Measurements from ENCODE around the gene CAMKMT.

Gene CAMKMT

DNA sequence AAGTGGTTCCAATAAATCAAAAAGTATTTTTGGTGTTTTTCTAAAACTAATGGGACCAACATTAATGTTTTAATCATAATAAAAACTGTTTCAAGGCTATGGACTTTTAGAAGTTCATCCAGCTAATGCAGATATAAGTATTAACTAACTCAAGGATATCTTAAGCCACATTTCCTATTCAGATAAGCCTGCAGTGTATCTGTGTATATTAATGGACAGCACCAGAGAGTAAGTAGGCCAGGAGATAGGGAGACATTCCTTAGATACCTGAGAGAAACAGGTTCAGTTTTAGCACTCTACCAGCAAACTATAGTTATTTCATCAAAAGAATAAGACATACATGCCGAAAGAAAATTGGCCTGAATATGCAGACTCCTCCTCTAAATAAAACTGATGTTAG is 27.8 kb upstream of the CAMKMT start:
- Histone ChIP-seq H3K4me3 (ENCODE audit: low read depth, low read length) (no peak overlapping the region), H3K9ac (ENCODE audit: low read length) (no peak overlapping the region), H3K9me3 (ENCODE audit: control insufficient read depth, insufficient read depth, low read depth, low read length) (no peaks in the 10 kb centered on the region), H3K36me3 (ENCODE audit: control insufficient read depth, insufficient read depth, low read length) (peaks cover 46% of the 10 kb centered on the region), H3K27me3 (ENCODE audit: control insufficient read depth, insufficient read depth, low read length) (no peaks in the 10 kb centered on the region), H3K4me1 (ENCODE audit: control insufficient read depth, insufficient read depth, low read length) (no peaks in the 10 kb centered on the region), H3K27ac (ENCODE audit: low read depth, low read length) (no peak overlapping the region)

- no peaks in the 10 kb centered on the region for H3K4me1 ChIP-seq (ENCODE audit: control insufficient read depth, insufficient read depth, low read length)
- no peak overlapping the region for H3K4me3 ChIP-seq (ENCODE audit: low read depth, low read length)
- H3K27ac ChIP-seq (ENCODE audit: low read depth, low read length) = no peak overlapping the region
- no peaks in the 10 kb centered on the region for H3K9me3 ChIP-seq (ENCODE audit: control insufficient read depth, insufficient read depth, low read depth, low read length)
- H3K9ac ChIP-seq (ENCODE audit: low read length) = no peak overlapping the region
- H3K36me3 ChIP-seq (ENCODE audit: control insufficient read depth, insufficient read depth, low read length) = peaks cover 44% of the 10 kb centered on the region
- H3K27me3 ChIP-seq (ENCODE audit: control insufficient read depth, insufficient read depth, low read length) = no peaks in the 10 kb centered on the region
These were observed 25.8 kb upstream of the CAMKMT start for GRCh38 chr2:44335806-44336538.

- H3K4me1 ChIP-seq (ENCODE audit: control insufficient read depth, insufficient read depth, low read length) = no peaks in the 10 kb centered on the region
- no peaks in the 10 kb centered on the region for H3K9me3 ChIP-seq (ENCODE audit: control insufficient read depth, insufficient read depth, low read depth, low read length)
- H3K4me3 ChIP-seq (ENCODE audit: low read depth, low read length) = no peak overlapping the region
- H3K27ac ChIP-seq (ENCODE audit: low read depth, low read length) = no peak overlapping the region
- H3K36me3 ChIP-seq (ENCODE audit: control insufficient read depth, insufficient read depth, low read length) = peaks cover 31% of the 10 kb centered on the region
- H3K27me3 ChIP-seq (ENCODE audit: control insufficient read depth, insufficient read depth, low read length) = no peaks in the 10 kb centered on the region
- no peak overlapping the region for H3K9ac ChIP-seq (ENCODE audit: low read length)
These were observed 18.9 kb upstream of the CAMKMT start for GRCh38 chr2:44342854-44343253.

DNA sequence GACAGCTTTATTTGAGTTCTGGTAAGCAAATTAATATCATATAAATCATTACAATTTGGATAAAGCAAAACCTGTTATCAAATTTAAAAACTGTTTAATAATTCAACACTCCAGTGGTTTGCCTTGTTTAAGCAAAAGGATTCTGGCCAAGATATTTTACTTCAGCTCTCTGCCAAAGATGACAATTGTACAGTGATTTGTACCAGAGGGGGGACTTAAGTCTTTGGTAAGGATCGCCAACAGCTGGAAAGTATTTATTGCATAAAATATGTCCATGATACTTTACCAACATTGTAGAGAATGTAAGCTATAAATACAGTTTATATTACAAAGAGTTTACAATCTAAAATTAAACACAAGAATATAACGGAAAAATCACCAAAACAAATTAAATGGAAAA is 14.2 kb upstream of the CAMKMT start:
- Histone ChIP-seq H3K4me1 (ENCODE audit: control insufficient read depth, insufficient read depth, low read length) (peaks cover 4% of the 10 kb centered on the region), H3K27ac (ENCODE audit: low read depth, low read length) (no peak overlapping the region), H3K36me3 (ENCODE audit: control insufficient read depth, insufficient read depth, low read length) (peaks cover 12% of the 10 kb centered on the region), H3K27me3 (ENCODE audit: control insufficient read depth, insufficient read depth, low read length) (no peaks in the 10 kb centered on the region), H3K9ac (ENCODE audit: low read length) (no peak overlapping the region), H3K4me3 (ENCODE audit: low read depth, low read length) (no peak overlapping the region), H3K9me3 (ENCODE audit: control insufficient read depth, insufficient read depth, low read depth, low read length) (no peaks in the 10 kb centered on the region)

DNA sequence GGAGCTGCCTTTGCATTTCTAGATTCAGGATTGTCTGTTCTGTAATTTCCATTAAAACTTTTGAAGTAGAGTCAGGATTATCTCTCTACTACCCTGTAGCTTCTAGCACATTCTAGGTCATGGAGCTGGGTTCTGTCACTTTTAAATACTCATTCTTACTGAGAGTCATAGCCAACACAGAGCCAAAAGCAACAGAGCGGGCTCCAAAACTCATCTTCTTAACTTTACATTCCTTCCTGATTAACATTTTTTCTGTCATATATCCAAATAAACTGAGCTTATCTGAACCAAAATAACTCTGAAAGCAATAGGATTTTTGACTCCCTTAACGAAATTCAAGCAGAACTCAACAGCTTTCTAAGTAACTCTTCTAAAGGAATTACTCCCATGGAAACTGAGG is 13.3 kb upstream of the CAMKMT start:
- Histone ChIP-seq H3K27ac (ENCODE audit: low read depth, low read length) (no peak overlapping the region), H3K9ac (ENCODE audit: low read length) (no peak overlapping the region), H3K4me1 (ENCODE audit: control insufficient read depth, insufficient read depth, low read length) (peaks cover 4% of the 10 kb centered on the region), H3K36me3 (ENCODE audit: control insufficient read depth, insufficient read depth, low read length) (peaks cover 9% of the 10 kb centered on the region), H3K4me3 (ENCODE audit: low read depth, low read length) (no peak overlapping the region), H3K27me3 (ENCODE audit: control insufficient read depth, insufficient read depth, low read length) (no peaks in the 10 kb centered on the region), H3K9me3 (ENCODE audit: control insufficient read depth, insufficient read depth, low read depth, low read length) (no peaks in the 10 kb centered on the region)

DNA sequence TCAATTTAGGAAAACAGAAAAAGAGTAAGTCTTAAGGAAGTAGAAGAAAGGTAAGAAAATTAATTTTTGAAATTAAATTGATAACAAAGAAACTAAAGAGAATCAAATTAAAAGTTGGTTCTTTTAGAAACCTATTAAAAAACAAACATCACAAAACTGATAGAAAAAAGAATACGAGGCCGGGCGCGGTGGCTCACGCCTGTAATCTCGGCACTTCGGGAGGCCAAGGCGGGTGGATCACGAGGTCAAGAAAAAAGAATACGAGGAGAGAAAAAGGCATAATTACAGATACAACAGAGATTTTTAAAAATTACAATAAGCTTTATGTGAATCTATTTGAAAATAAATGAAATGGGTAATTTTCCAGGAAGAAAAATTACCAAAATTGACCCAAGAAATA is 12.2 kb upstream of the CAMKMT start:
- no peaks in the 10 kb centered on the region for H3K9me3 ChIP-seq (ENCODE audit: control insufficient read depth, insufficient read depth, low read depth, low read length)

DNA sequence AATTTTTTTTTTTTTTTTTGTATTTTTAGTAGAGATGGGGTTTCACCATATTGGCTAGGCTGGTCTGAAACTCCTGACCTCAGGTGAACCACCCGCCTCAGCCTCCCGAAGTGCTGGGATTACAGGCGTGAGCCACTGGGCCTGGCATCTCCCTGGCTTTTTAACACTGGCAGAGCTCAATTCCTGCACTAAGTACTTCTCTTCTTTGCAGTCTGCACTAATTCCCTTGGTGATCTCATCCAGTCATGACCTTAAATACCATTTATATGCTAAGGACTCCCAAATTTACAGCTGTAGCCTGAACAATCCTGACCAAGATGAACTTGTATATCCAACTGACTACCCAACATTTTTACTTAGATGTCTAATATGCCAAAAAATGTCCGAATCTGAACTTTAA is 10.7 kb upstream of the CAMKMT start:
- H3K4me3 ChIP-seq (ENCODE audit: low read depth, low read length) = no peak overlapping the region
- no peaks in the 10 kb centered on the region for H3K27me3 ChIP-seq (ENCODE audit: control insufficient read depth, insufficient read depth, low read length)
- no peak overlapping the region for H3K27ac ChIP-seq (ENCODE audit: low read depth, low read length)
- no peak overlapping the region for H3K9ac ChIP-seq (ENCODE audit: low read length)
- H3K4me1 ChIP-seq (ENCODE audit: control insufficient read depth, insufficient read depth, low read length) = peaks cover 4% of the 10 kb centered on the region
- H3K36me3 ChIP-seq (ENCODE audit: control insufficient read depth, insufficient read depth, low read length) = peaks cover 4% of the 10 kb centered on the region
- no peaks in the 10 kb centered on the region for H3K9me3 ChIP-seq (ENCODE audit: control insufficient read depth, insufficient read depth, low read depth, low read length)

More for the DNA sequence above, 12.2 kb upstream of the CAMKMT start:
- Histone ChIP-seq H3K27ac (ENCODE audit: low read depth, low read length) (no peak overlapping the region), H3K4me3 (ENCODE audit: low read depth, low read length) (no peak overlapping the region), H3K36me3 (ENCODE audit: control insufficient read depth, insufficient read depth, low read length) (peaks cover 4% of the 10 kb centered on the region), H3K27me3 (ENCODE audit: control insufficient read depth, insufficient read depth, low read length) (no peaks in the 10 kb centered on the region), H3K9ac (ENCODE audit: low read length) (no peak overlapping the region), H3K4me1 (ENCODE audit: control insufficient read depth, insufficient read depth, low read length) (peaks cover 4% of the 10 kb centered on the region)

DNA sequence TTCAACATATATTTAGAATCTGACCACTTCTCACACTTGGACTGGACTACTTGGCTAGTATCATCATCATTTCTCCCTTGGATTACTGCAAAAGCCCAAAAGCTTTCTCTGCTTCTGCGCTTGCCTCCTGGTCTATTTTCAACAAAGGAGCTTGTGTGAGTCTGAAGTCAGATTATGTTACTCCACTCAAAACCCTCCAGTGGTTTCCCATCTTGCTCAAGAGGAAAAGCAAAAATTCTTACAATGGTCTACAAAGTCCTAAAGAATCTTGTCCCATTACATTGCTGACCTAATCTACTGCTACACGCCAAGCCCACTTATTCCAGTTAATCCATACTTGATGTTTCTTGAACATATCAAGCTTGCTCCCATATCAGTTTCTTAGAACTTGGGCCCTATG is 10.1 kb upstream of the CAMKMT start:
- H3K9ac ChIP-seq (ENCODE audit: low read length) = no peak overlapping the region
- no peaks in the 10 kb centered on the region for H3K27me3 ChIP-seq (ENCODE audit: control insufficient read depth, insufficient read depth, low read length)
- H3K9me3 ChIP-seq (ENCODE audit: control insufficient read depth, insufficient read depth, low read depth, low read length) = no peaks in the 10 kb centered on the region
- H3K4me3 ChIP-seq (ENCODE audit: low read depth, low read length) = no peak overlapping the region
- H3K4me1 ChIP-seq (ENCODE audit: control insufficient read depth, insufficient read depth, low read length) = peaks cover 4% of the 10 kb centered on the region
- H3K36me3 ChIP-seq (ENCODE audit: control insufficient read depth, insufficient read depth, low read length) = peaks cover 4% of the 10 kb centered on the region
- H3K27ac ChIP-seq (ENCODE audit: low read depth, low read length) = no peak overlapping the region

GRCh38 chr2:44352510-44352909 is 9.2 kb upstream of the CAMKMT start:
- no peak overlapping the region for H3K9ac ChIP-seq (ENCODE audit: low read length)
- H3K27ac ChIP-seq (ENCODE audit: low read depth, low read length) = no peak overlapping the region
- H3K4me1 ChIP-seq (ENCODE audit: control insufficient read depth, insufficient read depth, low read length) = peaks cover 4% of the 10 kb centered on the region
- H3K36me3 ChIP-seq (ENCODE audit: control insufficient read depth, insufficient read depth, low read length) = no peaks in the 10 kb centered on the region; the same call in 1 of the 2 replicates
- no peaks in the 10 kb centered on the region for H3K9me3 ChIP-seq (ENCODE audit: control insufficient read depth, insufficient read depth, low read depth, low read length)
- no peaks in the 10 kb centered on the region for H3K27me3 ChIP-seq (ENCODE audit: control insufficient read depth, insufficient read depth, low read length)
- H3K4me3 ChIP-seq (ENCODE audit: low read depth, low read length) = no peak overlapping the region

- Histone ChIP-seq H3K27me3 (ENCODE audit: control insufficient read depth, insufficient read depth, low read length) (no peaks in the 10 kb centered on the region), H3K4me1 (ENCODE audit: control insufficient read depth, insufficient read depth, low read length) (peaks cover 4% of the 10 kb centered on the region), H3K9me3 (ENCODE audit: control insufficient read depth, insufficient read depth, low read depth, low read length) (no peaks in the 10 kb centered on the region), H3K9ac (ENCODE audit: low read length) (no peak overlapping the region), H3K27ac (ENCODE audit: low read depth, low read length) (no peak overlapping the region), H3K36me3 (ENCODE audit: control insufficient read depth, insufficient read depth, low read length) (no peaks in the 10 kb centered on the region), H3K4me3 (ENCODE audit: low read depth, low read length) (no peak overlapping the region)
These were observed 7.0 kb upstream of the CAMKMT start for GRCh38 chr2:44354761-44355160.

- Histone ChIP-seq H3K27ac (ENCODE audit: low read depth, low read length) (no peak overlapping the region), H3K27me3 (ENCODE audit: control insufficient read depth, insufficient read depth, low read length) (no peaks in the 10 kb centered on the region), H3K4me3 (ENCODE audit: low read depth, low read length) (no peak overlapping the region)
These were observed 3.2 kb upstream of the CAMKMT start for GRCh38 chr2:44358503-44358902.

More at GRCh38 chr2:44358503-44358902, 3.2 kb upstream of the CAMKMT start:
- H3K4me1 ChIP-seq (ENCODE audit: control insufficient read depth, insufficient read depth, low read length) = peaks cover 4% of the 10 kb centered on the region
- no peaks in the 10 kb centered on the region for H3K36me3 ChIP-seq (ENCODE audit: control insufficient read depth, insufficient read depth, low read length)
- H3K9me3 ChIP-seq (ENCODE audit: control insufficient read depth, insufficient read depth, low read depth, low read length) = no peaks in the 10 kb centered on the region
- no peak overlapping the region for H3K9ac ChIP-seq (ENCODE audit: low read length)
